Uterus (tissue), 2 donors: Measurements from ENCODE around the gene HSPA1L.

ENCODE experiments used
- CTCF ChIP-seq, 4 experiments: fragments of 200-600 bp in 2 of 4; fragments of 450-650 bp in 2 of 4; sonication (generic) in 2 of 4; IDR thresholded peaks; one replicate each; pipeline ENCODE4 v1.5.1; 2016 to 2019; ENCODE audit warnings: antibody characterized with exemption in 4 of 4, mild to moderate bottlenecking in 2 of 4, moderate library complexity in 1 of 4
- POLR2A ChIP-seq, 2 donors: fragments of 450-650 bp; IDR thresholded peaks; one replicate each; pipeline ENCODE4 v1.6.1; 2016; ENCODE audit warnings: antibody characterized with exemption in 2 of 2, mild to moderate bottlenecking in 1 of 2, moderate library complexity in 1 of 2

GRCh38 chr6:31781244-31782125 lies 33.6 kb downstream of the HSPA1L start:
- no peak for TF ChIP-seq CTCF (IDR thresholded peaks at IDR 0.05)
- TF ChIP-seq POLR2A (IDR thresholded peaks at IDR 0.05), result no peak
